GM19238 (cell line): Measurements from ENCODE around the gene GPRC5C.
"Not testable (repeated sequence)": the region's sequence is repeated elsewhere in the genome, so short reads cannot be mapped to it uniquely, and the experiment has no call there.

Experiments used
- DNase-seq: peaks from one replicate; pipeline ENCODE4 v3.0.0; 2011; ENCODE audit warnings: low spot score; ENCODE audit not compliant: insufficient read length

The GPRC5C gene

DNA sequence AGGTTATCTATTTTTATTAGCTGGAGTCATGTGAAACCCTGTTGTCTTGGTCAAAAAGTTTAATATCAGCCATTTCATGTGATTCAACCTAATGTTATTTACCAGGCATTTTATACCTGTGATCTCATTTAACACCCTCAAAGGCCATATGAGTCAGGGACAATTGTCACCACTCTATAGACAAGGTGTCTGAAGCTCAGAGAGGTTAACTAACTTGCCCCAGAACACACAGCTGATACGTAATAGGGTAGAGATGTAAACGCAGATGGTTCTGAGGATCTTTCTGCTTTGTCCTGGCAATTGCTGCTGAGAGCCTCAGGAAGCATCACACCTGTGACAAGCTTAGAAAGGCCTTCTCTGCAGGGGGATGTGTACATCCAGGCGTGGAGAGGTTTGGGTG, 39.5 kb downstream of the GPRC5C start:
- DNase-seq = no peak

DNA sequence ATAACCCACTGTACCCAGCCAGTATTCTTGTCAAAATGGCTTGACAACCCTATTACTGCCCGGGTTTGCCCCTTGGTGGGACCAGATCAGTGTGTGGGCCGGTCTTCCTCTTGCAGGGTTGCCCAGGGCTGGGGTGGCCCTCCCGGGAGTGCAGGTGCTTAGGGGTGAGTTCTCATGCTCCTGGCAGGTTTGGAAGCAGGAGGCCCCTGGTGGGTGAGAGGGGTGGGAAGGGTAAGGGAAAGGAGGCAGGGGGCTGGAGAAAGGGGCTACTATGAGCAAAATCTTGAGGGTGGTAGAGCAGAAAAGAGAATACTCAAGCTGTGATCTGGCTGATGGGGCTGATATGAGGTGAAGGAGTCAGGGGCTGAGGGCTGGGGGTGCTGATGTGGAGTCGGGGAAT, 41.0 kb downstream of the GPRC5C start:
- DNase-seq = no peak

DNA sequence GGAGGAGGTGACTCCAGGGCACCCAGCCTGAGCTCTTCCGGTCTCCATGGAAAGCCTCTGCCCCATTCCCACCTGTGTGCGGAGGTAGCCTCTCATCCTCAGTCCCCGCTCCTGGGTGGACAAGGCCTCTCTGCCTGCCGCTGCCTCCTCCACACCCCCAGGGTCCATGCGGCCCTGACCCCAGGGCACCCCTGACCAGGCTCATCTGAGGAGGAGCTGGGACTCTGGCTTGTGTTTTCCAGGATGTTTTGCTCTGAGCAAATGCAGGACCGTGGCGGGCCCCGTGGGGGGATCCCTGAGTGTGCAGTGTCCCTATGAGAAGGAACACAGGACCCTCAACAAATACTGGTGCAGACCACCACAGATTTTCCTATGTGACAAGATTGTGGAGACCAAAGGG, 41.4 kb downstream of the GPRC5C start:
- DNase-seq = no peak

DNA sequence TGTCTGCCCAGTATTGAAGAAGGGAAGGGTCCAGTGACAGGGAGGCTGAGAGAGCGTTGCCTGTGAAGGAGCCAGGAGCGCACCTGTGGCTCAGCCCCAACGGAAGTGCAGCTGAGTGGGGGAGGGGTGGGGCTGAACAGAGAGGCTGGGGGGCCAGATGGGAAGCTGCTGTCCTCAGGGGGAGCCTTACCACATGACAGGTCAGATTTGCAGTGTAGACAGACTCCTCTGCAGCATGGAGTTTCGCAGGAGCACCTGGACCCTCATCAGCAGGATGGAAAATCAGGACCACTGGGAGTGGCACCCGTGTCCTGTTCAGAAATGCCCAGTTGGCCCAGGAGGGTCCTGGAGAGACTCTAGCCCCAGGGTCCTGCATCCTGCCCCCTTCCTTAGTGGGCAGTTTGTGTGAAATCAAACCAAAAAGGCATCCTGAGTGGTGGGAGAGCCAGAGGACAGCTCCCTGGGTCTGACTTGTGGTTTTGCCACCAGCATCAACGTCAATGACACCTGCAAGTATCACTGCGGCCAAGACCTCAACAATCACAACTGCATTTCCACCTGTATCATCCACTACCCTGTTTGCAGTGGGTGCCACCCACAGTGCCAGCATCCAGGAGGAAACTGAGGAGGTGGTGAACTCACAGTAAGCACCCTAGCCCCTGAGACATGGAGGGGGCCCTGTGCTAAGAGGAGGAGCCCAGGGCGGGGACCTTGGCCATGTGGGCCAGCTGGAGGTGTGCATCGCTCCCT, 42.3 kb downstream of the GPRC5C start:
- DNase-seq = no peak

DNA sequence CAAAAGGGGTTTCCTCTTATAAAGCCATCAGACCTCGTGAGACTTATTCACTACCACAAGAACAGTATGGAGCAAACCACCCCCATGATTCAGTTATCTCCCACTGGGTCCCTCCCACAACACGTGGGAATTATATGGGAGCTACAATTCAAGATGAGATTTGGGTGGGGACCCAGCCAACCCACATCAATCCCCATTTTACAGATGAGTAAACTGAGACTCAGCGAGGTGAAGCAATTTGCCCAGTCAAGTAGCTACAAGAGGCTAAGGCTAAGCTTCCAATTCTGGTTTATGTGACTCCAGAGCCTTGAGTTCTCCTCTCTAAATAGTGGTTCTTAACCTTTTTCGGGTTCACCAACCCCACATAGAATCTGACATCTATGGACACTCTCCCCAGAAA, 43.3 kb downstream of the GPRC5C start:
- DNase-seq = no peak

DNA sequence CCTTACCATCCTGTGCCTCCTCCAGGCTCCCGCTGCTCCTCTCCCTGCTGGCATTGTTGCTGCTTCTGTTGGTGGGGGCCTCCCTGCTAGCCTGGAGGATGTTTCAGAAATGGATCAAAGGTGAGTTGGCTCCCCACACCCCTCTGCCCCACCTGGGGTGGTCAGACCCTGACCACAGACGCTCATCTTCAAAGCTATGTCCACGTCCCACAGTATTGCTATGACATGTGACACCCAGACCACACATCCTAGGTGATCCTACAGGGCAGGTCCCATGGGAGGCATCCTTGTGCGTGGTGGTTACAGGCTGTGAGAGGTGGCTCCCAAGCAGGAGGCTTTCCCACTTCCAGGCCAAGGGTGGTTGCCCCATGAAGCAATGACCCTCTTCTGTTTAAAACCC, 45.5 kb downstream of the GPRC5C start:
- no peak for DNase-seq

DNA sequence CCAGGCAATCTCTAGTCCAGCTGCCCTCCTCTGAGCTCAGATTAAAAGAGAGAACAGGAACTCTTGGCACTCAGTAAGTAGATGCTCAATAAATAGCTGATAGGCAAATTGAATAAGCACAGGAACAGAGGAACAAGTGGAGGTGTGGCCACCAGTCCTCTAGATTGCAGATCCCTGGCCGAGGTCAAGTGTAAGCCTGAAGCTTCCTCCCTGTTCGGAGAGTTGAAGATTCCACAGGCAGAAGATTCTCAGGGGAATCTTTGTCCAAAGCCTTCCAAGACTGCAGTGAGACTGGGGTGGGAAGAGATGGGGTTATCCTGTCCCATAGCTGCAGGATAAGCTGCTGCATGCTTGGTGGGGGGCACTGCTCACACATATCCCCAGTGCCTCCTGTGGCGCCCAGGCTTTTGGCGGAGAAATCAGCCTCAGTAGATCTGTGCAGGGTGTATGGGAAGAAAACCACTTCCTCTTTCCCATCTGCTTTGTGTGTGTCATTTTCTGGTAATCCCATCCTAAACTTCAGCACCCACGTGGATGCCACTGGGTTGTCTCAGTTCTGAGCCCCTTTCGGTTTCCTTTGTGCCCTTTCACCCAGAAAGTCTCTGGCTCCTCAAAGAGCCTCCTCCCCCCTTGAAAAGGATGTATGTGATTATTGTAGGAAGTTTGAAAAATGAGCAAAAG, 46.7 kb downstream of the GPRC5C start:
- no peak for DNase-seq

DNA sequence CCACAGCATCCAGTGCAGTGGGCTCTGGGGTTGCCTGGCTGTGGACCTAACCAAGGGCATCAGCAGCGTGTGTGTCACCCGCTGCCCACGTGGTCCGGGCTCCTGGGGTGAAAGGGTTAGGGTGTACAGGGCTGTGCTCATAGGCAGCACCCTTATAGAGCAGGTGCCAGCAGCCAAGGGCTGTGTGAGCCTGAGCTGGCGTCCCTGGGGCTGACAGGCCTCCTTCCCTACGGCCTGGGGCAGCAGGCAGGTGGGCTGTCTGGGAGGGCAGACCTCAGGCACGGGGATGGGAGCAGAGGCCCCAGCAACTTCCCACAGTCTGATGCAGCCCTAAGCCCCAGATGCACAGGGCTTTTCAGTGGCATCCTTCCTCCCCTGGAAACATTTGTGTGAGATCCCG, 48.4 kb downstream of the GPRC5C start:
- DNase-seq = no peak

DNA sequence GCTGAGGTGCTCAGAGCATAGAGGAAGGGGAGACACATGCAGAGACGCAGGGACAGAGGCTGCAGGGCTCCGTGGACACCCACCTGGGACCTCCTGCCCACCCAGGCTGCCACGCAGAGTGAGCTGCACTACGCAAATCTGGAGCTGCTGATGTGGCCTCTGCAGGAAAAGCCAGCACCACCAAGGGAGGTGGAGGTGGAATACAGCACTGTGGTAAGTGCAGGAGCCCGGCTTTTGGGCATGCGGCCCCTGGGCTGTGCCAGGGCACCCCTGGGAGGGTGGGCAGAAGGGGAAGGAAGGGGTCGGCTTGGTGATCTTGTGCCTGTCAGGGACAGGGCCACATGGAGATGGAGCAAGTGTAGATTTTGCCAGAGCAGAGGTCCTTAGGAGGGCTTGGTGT, 49.7 kb downstream of the GPRC5C start:
- DNase-seq = no peak

DNA sequence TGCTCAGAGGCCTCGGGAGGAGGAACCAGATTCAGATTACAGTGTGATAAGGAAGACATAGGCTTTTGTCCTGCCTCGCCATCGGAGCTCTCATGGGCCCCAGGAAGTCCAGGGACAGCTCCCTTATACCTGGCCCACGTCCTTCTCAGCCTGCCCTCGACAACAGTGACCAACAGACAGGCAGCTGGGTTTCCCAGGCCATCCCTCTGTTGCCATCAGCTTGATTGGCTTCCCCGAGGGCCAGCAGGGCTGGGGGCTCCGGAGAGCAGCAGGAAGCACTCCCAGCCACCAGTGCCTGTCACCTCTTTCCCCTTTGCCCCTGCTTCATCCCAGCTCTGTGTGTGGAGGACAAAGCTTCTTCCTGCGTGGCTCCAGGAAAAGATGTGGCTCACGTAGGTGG, 52.2 kb downstream of the GPRC5C start:
- DNase-seq = no peak

DNA sequence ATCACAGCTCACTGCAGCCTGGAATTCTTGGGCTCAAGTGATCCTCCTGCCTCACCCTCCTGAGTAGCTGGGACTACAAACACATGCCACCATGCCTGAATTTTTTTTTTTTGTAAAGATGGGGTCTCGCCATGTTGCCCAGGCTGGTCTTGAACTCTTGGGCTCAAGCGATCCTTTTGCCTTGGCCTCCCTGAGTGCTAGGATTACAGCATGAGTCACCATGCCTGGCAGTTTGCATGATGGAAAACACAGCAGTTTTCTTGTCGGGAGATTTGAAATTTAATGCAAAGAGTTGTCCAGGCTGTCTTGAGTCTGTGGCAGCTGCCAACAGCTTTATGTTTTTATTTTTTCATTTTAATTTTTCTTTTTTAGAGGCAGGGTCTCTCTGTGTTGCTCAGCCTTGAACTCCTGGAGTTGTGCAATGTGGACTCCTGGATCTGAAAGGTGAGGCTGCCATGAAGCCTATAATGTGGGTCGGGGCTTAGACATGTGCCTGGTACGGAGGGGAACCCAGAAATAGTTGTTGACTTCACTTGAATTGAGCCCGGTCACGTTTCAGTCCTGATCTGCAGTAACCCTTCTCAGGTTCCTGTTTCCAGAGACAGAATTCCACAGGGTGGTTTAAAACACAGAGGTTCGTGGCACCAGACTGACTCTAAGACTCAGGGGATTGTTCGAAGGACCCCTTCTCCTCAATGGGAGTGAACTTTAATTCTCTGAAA, 53.3 kb downstream of the GPRC5C start:
- no peak for DNase-seq

DNA sequence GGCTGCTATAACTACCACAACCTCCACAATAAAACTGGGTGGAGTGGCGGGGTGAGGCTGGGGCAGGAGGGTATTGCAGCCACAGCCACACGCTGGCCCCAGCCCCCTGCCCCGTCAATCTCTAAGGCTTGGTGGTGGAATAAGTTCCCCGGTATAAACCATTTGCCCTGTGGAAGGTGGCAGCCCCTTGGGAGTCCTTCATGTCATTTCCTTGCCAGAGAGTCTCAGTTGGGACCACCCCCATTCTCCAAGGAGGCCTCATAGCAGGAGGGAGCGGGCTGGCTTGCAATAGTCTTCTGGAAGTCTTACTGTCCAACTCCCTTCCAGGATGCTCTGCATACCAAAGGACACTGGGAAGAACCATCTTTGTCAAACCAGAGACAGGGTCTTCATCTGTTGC, 54.0 kb downstream of the GPRC5C start:
- DNase-seq = no peak

DNA sequence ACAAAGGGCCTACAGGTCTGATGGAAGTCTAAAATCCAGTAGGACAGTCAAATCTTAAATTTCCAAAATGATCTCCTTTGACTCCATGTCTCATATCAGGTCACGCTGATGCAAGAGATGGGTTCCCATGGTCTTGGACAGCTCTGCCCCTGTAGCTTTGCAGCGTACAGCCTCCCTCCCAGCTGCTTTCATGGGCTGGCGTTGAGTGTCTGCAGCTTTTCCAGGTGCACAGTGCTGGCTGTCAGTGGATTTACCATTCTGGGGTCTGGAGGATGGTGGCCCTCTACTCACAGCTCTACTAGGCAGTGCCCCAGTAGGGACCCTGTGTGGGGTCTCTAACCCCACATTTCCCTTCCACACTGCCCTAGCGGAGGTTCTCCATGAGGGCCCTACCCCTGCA, 56.4 kb downstream of the GPRC5C start:
- DNase-seq = not testable (repeated sequence)

DNA sequence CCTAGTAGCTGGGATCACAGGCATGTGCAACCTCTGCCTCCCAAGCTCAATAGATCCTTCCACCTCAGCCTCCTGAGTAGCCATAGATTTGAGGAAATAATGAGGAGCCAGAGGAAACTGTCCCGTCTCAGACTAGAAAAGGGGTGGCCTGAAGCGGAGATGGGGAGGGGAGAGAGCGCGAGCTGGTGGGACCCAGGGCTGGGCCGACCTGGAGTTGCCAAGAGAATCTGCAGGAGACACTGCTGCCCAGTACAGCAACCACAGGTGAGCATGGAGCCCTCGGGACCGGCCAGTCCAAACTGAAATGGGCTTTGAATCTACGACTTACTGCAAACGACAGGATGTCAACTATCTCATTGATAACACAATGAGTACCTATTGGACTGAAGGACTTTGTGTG, 58.8 kb downstream of the GPRC5C start:
- DNase-seq = no peak

DNA sequence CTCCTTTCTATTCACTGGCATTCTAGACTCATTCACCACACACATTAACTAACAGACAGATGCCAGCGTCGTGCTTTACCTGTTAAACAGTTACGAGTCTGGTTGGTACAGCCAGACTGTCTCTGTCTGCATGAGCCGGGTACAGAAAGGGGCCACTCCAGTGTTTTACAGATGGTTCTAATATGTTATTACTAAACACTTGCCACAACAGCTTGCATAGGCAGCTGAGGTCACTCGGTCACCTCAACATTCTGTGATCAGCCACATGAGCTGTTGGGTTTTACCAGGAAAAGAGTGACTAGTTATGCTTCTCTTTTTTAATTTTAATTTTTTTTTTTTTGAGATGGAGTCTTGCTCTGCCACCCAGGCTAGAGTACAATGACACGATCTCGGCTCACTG, 59.7 kb downstream of the GPRC5C start:
- no peak for DNase-seq

DNA sequence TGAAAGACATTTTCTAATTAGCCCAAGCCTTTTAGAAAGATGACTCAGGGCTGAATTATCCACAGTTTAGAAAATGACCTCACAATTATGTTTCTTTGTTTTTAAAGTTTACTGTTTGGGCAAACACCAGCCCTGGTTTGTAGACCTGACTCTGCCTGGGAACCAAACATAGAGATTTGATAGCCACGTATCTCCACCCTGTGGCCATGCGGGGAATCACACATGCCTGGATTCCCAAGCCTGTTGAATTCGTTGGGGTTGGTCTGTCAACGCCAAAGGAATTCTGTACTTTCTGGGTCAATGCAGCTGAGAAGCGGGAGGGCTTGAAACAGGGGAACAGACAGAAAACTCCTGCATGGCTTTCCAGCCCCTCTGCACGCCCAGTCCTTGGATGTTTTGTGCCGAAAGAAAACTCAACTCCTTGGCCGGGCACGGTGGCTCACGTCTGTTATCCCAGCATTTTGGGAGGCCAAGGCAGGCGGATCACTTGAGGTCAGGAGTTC, 61.5 kb downstream of the GPRC5C start:
- DNase-seq = peak; percentile 40
